Activated T-helper 1 cell treated with Interleukin-2 at 50 U/mL for 16 hours (primary cell): ENCODE measurements around the gene IMMT.

Experiments
- DNase-seq: peaks from one replicate; pipeline ENCODE4 v3.0.0-alpha.2; 2020; ENCODE audit warnings: low read depth

Gene IMMT

DNA sequence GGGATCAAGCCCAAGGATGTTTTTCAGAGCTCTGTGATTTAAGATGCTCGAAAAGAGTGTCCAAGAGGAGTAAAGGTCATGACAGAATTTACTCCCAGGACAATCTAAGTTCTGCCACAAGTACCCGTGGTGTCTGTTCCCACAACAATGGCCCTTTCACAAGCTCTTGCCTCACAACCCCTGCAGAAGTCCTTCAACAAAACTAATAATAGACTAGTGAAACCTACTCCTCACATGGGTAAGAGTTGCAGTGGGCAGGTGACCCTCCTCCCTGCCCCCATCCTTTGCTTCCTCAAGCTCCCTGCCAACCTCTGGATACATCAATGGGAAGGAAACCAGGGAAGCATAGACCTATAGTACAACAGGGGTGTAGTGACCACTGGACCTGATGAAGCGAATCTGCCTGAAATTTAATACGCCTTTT lies 54.3 kb downstream of the IMMT start:
- no peak for DNase-seq

GRCh38 chr2:86139981-86140380 lies 55.3 kb downstream of the IMMT start:
- DNase-seq: no peak

DNA sequence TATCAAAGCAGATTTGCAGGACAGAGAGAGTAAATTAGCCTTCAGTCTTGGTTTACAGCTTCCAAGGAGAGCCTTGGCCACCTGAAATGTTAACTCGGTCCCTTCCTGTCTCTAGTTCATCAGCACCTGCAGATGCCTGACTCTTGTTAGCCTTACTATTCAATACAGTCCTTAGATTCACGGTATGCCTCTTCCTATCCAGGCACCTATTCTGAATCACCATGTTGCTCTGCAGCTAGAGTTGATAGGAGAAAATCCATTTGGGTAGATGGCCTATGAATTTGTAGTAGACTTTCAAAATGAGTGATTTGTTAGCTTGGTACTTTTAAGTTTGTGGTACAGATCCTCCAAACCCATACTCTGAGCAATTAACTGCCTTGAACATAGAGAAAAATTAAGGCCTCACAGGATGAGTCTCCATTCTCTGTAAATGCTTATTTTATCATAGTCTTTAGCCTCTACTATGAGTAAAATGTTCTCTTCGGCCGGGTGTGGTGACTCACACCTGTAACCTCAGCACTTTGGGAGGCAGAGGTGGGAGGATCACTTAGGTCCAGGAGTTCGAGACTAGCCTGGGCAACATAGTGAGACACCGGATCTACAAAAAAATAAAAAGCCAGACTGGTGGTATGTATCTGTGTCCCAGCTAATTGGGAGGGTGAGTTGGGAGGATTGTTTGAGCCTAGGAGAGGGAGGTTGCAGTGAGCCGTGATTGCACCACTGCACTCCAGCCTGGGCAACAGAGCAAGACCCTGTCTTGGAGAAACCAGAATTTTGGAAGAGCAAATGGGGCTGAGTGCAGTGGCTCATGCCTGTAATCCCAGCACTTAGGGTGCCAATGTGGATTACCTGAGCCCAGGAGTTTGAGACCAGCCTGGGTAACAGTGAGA lies 56.3 kb downstream of the IMMT start:
- DNase-seq: no peak

DNA sequence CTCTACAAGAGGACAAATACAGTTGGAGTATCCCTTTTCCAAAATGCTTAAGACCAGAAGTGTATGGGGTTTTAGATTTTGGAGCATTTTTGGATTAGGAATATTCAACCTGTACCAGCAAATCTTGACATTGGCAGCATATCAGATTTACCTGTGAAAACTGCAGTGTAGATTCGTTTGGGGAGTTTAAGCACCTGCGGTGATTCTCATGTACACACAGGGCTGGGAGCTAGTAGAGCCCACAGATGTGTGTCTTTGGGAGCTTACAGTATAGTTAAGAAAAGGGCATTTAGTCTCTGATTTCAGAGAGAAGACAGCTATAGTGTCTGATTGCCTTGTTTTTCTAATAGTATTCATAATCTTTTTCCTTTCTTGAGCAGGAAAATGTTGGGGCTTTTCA lies 59.1 kb downstream of the IMMT start:
- no peak for DNase-seq

DNA sequence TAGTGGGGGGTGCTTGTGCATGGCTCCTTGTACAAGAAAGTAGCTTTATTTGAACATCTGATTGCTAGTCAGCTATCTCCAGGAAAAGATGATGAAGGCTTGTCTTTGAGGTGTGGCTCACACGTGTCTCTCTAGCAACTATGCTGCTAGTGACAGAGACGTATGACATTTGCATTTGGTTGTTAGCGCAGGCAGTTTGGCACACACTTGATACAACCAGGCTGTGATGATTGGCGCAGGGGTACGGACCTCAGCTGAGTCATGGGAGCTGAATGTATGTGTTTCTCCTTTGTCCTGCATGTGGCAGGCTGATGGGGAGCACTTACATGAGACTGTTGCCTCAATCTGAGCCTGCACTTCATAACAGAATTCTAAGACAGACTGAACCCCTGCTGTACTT lies 59.6 kb downstream of the IMMT start:
- no peak for DNase-seq

GRCh38 chr2:86134709-86135108 lies 60.6 kb downstream of the IMMT start:
- no peak for DNase-seq

- DNase-seq: no peak
Observed at GRCh38 chr2:86124683-86125082, 70.6 kb downstream of the IMMT start.

DNA sequence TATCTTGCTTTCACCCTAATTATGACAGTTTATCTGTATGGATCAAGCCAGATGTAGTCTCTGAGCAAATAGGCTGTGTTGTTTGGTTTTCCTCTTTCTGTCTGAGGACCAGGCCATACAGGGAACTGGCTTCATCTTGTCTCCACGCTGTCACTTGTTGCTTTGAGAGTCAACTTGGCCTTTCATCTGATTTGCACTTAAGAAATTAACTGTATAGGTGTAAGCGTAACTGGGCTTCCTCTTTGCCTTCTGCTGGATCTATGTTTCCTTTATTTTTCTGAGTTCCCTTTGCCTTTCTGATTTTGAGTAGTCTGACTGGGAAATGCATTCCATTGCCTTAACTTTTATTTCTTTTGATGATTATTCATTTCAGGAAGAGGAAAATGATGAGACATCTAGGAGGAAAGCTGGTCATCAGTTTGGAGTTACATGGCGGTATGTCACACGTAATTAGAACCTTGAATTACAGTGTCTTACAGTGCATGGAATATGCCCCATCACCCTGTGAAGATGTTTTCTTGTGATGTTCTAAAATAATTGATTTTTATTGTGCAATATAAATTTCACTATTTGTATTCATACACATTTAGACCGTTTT lies 71.8 kb downstream of the IMMT start:
- DNase-seq: no peak

- no peak for DNase-seq
Observed at GRCh38 chr2:86118130-86118529, 77.1 kb downstream of the IMMT start.

DNA sequence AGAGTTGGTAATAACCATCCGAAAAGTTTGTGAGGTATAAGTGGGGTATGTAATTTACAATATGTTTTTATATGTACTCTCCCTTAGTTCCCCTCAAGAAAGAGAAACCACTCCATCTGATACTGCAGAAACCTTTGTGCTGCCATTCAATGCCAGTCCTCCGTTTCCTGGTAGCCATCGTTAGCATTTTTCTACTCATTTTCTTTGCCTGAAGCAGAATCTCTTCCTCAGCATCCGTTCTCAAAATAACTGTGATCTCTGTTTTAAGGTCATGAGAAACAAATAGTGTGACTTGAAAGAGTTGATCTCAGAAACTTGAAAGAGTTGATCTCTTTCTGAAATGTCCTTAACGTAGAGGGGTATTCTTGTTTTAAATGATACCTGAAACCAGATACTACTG lies 88.2 kb downstream of the IMMT start:
- DNase-seq: no peak

DNA sequence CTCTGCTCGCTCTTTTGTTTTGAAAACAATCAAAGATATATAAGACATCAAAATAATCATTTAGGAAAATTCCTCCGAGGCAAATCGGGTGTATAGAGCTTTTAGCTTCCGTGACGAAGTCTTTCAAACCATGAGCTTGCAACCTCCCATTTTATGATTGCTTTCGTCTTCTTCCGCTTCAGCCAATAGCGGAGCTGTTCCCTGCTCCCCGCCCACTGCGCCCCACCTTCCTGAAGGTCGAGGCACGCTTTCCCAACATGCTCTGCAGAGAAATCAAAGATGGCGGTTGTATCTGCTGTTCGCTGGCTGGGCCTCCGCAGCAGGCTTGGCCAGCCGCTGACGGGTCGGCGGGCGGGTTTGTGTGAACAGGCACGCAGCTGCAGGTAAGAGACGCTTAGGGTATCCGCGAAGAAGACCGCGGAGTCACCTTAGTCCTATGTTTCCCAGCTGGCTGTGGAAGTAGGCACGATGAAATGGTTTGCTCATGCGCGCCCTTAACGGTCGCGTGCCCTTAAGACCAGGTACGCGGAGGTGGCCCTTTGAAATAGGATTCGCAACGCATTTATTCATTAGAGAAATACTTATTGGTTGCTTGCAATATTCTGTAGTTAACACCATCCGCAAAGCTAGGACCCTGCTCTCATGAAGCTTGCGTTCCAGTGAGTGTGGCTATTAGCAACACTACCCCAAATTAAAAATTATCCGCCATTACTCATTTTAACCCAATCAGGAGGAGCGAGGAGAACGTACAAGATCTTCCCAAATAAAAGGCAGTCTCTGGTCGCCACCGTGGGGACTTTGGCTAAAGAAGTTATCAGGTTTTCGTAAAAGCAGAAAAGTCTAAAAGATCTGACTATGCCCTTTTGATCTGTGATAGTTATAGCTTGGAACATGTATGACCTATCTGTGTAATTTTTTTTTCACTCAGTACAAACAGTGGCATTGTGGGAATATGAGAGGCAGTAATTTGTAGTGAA lies 89.0 kb downstream of the IMMT start, which contains the start of gene PTCD3:
Gene PTCD3 (plus strand): TSS at position 267 of the 977 bp plus-strand sequence. CDS start 13 bp downstream, at position 280.
- peak; percentile 84 for DNase-seq

DNA sequence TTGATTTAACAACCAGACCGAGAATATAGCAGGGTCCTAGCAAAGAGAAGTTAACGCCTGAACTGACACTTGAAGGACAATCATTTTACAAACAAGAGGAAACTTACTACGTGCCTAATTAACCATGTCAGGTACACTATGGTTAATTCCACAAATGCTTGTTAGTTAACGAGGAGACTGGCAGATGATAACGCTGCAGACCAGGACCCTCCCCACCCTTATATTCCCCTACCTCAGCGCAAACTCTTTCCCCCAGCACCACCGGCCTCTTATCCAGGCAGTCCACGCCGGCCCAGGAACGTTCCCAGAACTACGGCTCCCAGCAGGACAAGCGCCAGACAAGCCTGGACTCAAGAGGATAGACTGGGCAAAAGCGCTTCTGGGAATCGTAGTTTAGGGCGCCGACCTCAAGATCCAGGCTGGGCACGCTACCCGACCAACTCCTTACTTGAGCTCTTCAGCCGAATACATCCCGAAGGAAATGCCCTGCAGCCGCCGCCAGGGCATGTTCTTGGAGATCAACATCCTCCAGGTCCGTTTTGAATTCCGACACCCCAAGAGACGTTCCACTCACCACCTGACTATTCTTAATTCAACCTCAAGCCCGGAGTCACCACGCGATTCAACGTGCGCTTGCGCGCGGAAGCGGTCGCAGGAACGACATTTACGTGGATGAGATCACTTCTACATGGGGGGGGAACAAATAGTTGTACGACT lies 89.9 kb downstream of the IMMT start, which contains the start of gene POLR1A:
Gene POLR1A (minus strand): TSS at position 635 of the 717 bp plus-strand sequence. CDS start 110 bp downstream, at position 525.
- peak; percentile 69 for DNase-seq

GRCh38 chr2:86102157-86102556 lies 93.1 kb downstream of the IMMT start:
- DNase-seq: no peak

DNA sequence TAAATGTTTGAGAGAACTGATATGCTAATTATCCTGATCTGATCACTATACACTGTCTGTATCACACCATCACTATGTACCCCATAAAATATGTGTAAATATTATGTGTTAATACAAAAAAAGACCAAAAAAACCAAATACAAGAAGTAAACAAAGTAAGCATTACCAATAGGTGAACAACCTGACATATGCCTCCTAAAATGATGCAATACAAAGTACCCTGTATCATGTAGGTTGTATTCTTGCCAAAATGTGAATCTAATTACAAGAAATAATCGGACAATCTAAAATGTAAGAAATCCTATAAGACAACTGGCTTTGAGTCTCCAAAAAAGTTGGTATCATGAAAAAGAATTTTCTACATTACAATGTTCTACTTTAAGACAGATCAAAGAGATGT lies 97.3 kb downstream of the IMMT start:
- DNase-seq: no peak

DNA sequence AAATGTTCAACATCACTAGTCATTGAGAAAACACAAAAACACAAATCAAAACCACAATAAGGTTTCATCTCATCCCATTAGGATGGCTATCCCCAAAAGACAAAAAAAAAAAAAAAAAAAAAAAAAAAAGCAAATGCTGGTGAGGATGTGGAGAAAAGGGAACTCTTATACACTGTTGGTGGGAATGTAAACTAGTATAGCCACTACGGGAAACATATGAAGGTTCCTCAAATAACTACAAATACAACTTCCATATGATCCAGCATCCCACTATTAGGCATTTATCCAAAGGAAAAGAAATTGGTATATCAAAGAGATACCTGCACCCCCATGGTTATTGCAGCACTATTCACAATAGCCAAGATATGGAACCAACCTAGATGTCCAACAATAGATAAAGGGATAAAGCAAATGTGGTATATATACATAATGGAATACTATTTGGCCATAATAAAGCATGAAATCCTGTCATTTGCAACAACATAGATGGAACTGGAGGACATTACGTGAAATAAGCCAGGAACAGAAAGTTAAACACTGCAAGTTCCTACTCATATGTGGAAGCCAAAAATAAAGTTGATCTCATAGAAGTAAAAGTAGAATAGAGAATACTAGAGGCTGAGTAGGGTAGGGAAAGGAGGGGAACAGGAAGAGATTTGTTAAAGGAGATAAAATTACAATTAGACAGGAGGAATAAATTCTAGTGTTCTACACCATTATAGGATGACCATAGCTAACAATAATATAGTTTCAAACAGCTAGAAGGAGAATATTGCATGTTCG lies 98.0 kb downstream of the IMMT start:
- no peak for DNase-seq

DNA sequence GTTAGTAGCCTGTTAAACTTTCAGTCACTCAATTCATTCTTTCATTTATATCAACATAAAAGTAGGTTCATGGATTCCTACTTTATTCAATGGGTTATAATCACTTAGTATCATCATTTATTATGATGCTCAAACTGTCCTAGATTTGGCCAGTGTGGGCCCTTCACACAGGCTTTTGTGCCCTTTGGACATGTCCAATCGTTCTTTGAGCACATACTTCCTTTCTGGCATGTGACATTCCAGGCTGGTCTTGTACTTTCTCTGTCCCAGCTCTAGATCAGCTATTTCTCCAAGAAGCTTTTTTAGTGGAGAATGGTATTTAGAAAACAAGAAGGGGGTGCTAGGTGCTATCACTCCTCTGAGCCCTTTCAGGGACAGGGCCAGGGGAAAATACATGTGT lies 101.0 kb downstream of the IMMT start:
- DNase-seq: no peak
